ENCODE measurements around the gene SYTL4. TPM values are rescaled to one million over a fixed set of nuclear protein-coding genes. Genes with fewer than 3 reads are reported as not detected.
A peak's percentile ranks its signal among the peaks of the same experiment; 100 is the strongest.

Gene SYTL4
- total RNA-seq, 4 donors from 2014 or later, result 14.9 to 30.7 (median 27.8) TPM

- Histone ChIP-seq H3K4me3 (no peak overlapping the region), H3K27ac (replicated peaks in 1 of 4) (no peak overlapping the region), H3K9me3 (no peaks in the 10 kb centered on the region), H3K27me3 (peaks cover 0 to 4% (median 0%) of the 10 kb centered on the region in 4 donors), H3K4me1 (peaks cover 0 to 11% (median 6%) of the 10 kb centered on the region in 4 donors), H3K36me3 (no peaks in the 10 kb centered on the region)
- intact Hi-C loops (cut with DNase I), result no loop called here
- DNase-seq (ENCODE audit: extremely low spot score), result no peak
- TF ChIP-seq EP300 (IDR thresholded peaks at IDR 0.05) (no peak), POLR2AphosphoS5 (IDR thresholded peaks at IDR 0.05) (no peak), POLR2A (IDR thresholded peaks at IDR 0.05; ENCODE audit: low read depth) (no peak), CTCF (IDR thresholded peaks at IDR 0.05) (no peak)
- WGBS, result 27% methylated on average over 3 of the region's 3 CpGs
Observed at GRCh38 chrX:100654261-100654660, 77.7 kb downstream of the SYTL4 start.

GRCh38 chrX:100652266-100652665 is 79.7 kb downstream of the SYTL4 start:
- H3K36me3 ChIP-seq, result no peaks in the 10 kb centered on the region
- TF ChIP-seq EP300 (IDR thresholded peaks at IDR 0.05) (no peak), POLR2A (IDR thresholded peaks at IDR 0.05; ENCODE audit: low read depth) (no peak), POLR2AphosphoS5 (IDR thresholded peaks at IDR 0.05) (no peak), CTCF (IDR thresholded peaks at IDR 0.05) (no peak)

GRCh38 chrX:100650841-100651240 is 81.1 kb downstream of the SYTL4 start:
- Histone ChIP-seq H3K36me3 (no peaks in the 10 kb centered on the region), H3K4me3 (no peak overlapping the region), H3K9me3 (no peaks in the 10 kb centered on the region), H3K27ac (replicated peaks in 1 of 4) (peak overlapping the region; percentile 62 to 77 (median 72)), H3K27me3 (no peaks in the 10 kb centered on the region), H3K4me1 (peaks cover 0 to 20% (median 6%) of the 10 kb centered on the region in 4 donors)
- WGBS, result 100% methylated on average over 1 of the region's 1 CpG
- no peak for DNase-seq (ENCODE audit: extremely low spot score)
- intact Hi-C loops (cut with DNase I), result no loop called here
- TF ChIP-seq POLR2A (IDR thresholded peaks at IDR 0.05; ENCODE audit: low read depth), result no peak
- no peak for TF ChIP-seq CTCF (IDR thresholded peaks at IDR 0.05)
- no peak for TF ChIP-seq EP300 (IDR thresholded peaks at IDR 0.05)
- TF ChIP-seq POLR2AphosphoS5 (IDR thresholded peaks at IDR 0.05), result no peak

More at GRCh38 chrX:100652266-100652665, 79.7 kb downstream of the SYTL4 start:
- Histone ChIP-seq H3K4me1 (peaks cover 0 to 20% (median 6%) of the 10 kb centered on the region in 4 donors), H3K4me3 (no peak overlapping the region), H3K27ac (replicated peaks in 1 of 4) (no peak overlapping the region), H3K9me3 (no peaks in the 10 kb centered on the region), H3K27me3 (peaks cover 0 to 4% (median 0%) of the 10 kb centered on the region in 4 donors)
- intact Hi-C loops (cut with DNase I), result no loop called here
- no peak for DNase-seq (ENCODE audit: extremely low spot score)
- 72% methylated on average over 2 of the region's 2 CpGs for WGBS

- intact Hi-C loops (cut with DNase I), result no loop called here
- 61% methylated on average over 12 of the region's 12 CpGs for WGBS
- Histone ChIP-seq H3K27ac (replicated peaks in 1 of 4) (peak overlapping the region; percentile 62 to 77 (median 72)), H3K9me3 (no peaks in the 10 kb centered on the region), H3K4me3 (no peak overlapping the region), H3K27me3 (no peaks in the 10 kb centered on the region), H3K36me3 (no peaks in the 10 kb centered on the region), H3K4me1 (peaks cover 0 to 20% (median 6%) of the 10 kb centered on the region in 4 donors)
- DNase-seq (ENCODE audit: extremely low spot score), result no peak
- TF ChIP-seq EP300 (IDR thresholded peaks at IDR 0.05), result peak; percentile 13
- no peak for TF ChIP-seq CTCF (IDR thresholded peaks at IDR 0.05)
- peak in 1 of 2 donors; percentile 54 for TF ChIP-seq POLR2AphosphoS5 (IDR thresholded peaks at IDR 0.05)
- TF ChIP-seq POLR2A (IDR thresholded peaks at IDR 0.05; ENCODE audit: low read depth), result no peak
Observed at GRCh38 chrX:100649550-100650356, 82.2 kb downstream of the SYTL4 start.
